Measurements from ENCODE around the gene MFRP.

DNA sequence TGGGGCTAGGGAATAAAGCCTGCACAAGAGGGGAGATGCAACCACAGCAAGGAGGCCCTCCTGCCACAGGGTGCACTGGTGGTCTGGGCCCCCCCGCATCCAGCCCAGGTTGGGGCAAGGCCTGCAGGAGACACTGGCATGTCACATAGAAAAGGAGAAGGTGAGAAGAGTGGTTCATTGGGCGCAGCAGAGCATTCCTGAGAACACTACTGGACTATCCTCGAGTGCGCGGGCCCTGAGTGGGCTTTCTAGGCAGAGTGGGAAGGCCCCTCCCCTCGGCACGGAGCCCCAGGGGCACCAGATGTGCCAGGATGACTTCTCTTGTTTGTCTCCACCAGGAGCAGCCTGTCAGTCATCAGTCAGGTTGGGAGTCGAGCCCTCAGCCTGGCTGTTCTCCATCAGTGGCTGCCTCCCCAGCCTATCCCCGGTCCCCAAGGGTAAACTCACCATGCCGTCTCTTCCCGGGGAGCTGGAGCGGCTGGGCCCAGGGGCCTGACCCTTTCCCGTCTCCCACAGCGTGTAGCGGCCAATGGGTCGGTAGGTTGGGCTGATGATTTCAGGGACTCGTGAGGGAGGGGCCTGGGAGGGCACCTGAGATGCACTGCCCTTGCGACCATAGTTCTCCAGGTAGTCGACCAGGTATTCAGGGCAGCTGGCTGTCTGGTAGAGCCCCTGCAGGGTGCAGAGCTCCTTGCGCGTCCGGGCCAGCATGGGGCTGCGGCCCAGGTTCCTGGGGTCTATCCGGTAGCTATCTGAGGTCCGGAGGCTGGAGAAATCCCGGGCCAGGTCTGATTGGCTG, 26.0 kb upstream of the MFRP start:
- no peak for TF ChIP-seq POLR2A (IDR thresholded peaks at IDR 0.05)
- TF ChIP-seq, protein P1, sequence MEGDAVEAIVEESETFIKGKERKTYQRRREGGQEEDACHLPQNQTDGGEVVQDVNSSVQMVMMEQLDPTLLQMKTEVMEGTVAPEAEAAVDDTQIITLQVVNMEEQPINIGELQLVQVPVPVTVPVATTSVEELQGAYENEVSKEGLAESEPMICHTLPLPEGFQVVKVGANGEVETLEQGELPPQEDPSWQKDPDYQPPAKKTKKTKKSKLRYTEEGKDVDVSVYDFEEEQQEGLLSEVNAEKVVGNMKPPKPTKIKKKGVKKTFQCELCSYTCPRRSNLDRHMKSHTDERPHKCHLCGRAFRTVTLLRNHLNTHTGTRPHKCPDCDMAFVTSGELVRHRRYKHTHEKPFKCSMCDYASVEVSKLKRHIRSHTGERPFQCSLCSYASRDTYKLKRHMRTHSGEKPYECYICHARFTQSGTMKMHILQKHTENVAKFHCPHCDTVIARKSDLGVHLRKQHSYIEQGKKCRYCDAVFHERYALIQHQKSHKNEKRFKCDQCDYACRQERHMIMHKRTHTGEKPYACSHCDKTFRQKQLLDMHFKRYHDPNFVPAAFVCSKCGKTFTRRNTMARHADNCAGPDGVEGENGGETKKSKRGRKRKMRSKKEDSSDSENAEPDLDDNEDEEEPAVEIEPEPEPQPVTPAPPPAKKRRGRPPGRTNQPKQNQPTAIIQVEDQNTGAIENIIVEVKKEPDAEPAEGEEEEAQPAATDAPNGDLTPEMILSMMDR (IDR thresholded peaks at IDR 0.05), result no peak
